Measurements from ENCODE around the gene JAKMIP2.

DNA sequence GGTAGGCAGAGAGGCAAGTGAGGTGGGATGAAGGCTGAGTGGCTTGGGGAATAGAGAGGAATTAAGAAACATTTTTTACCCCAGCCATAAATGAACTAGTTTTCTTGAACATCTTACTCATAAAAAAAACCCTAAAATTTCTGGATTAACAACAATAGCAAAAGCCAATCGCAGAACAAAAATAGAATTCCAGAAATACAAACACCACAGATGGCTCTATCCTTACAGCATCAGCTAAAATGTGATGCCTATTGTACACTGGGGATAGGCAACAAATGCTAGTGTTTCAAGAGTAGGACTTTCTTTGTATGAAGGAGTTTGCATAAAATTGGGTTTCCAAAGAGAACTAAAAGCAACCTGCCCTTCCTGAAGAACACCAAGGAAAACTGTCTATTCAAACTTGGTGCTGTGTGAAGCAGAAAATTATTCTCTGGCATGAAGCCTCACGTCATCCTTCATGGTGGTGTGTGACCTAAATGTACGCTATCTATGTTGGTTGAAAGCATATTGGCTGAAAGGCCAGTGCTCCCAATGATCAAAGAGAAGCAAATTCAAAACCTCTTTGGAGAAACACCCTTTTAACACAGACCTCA, 82.9 kb downstream of the JAKMIP2 start:
- TF ChIP-seq POLR2A (IDR thresholded peaks at IDR 0.05), result no peak
- TF ChIP-seq, protein P1, sequence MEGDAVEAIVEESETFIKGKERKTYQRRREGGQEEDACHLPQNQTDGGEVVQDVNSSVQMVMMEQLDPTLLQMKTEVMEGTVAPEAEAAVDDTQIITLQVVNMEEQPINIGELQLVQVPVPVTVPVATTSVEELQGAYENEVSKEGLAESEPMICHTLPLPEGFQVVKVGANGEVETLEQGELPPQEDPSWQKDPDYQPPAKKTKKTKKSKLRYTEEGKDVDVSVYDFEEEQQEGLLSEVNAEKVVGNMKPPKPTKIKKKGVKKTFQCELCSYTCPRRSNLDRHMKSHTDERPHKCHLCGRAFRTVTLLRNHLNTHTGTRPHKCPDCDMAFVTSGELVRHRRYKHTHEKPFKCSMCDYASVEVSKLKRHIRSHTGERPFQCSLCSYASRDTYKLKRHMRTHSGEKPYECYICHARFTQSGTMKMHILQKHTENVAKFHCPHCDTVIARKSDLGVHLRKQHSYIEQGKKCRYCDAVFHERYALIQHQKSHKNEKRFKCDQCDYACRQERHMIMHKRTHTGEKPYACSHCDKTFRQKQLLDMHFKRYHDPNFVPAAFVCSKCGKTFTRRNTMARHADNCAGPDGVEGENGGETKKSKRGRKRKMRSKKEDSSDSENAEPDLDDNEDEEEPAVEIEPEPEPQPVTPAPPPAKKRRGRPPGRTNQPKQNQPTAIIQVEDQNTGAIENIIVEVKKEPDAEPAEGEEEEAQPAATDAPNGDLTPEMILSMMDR (IDR thresholded peaks at IDR 0.05), result no peak

Data from Peyer's patch (tissue), 4 donors.